ENCODE data around the gene ERFL. TPM values are rescaled to one million over a fixed set of nuclear protein-coding genes. Genes with fewer than 3 reads are reported as not detected.

The ERFL gene
- total and polyA plus RNA-seq, 12 donors: 0.10 TPM; not detected in 11

DNA sequence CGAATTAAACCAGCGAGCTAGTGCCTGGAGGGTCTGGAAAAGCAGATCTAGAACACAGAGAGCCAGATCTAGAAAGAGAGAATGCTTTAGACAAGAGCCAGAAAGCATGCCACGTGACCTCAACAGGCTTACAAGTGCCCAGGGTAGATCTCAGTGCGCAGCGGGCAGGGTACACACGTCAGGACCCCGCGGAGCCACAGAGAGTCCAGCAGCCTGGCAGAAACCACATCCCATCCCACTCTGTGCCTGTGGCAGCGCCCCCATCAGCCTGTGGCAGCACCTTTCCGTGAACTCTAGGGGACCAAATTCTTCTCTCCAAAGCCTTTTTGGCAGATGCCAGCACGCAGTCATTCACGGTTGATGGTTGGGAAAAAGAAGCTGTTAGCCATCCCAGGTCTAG lies 39.3 kb downstream of the ERFL start:
- Histone ChIP-seq H3K27ac (no peak overlapping the region), H3K36me3 (replicated peaks in 1 of 2) (peaks cover 0 to 33% of the 10 kb centered on the region in 2 donors), H3K4me3 (no peak overlapping the region), H3K9me3 (replicated peaks in 1 of 3) (no peaks in the 10 kb centered on the region), H3K27me3 (no peaks in the 10 kb centered on the region), H3K4me1 (replicated peaks in 1 of 2) (peaks cover 0 to 7% of the 10 kb centered on the region in 2 donors)
- TF ChIP-seq CTCF (IDR thresholded peaks at IDR 0.05) (no peak), POLR2A (IDR thresholded peaks at IDR 0.05) (no peak)
- WGBS, 4 donors: 90 to 95% (median 92%) methylated on average over 11 to 12 of the region's 12 CpGs
- intact Hi-C loops (cut with DNase I): loop anchor here in 1 of 2 donors (10.0 kb wide), 1 partner anchor 46 kb away; no protein-coding TSS in a partner anchor
- DNase-seq: no peak

GRCh38 chr19:41887711-41888382 lies 40.4 kb downstream of the ERFL start:
- Histone ChIP-seq H3K27ac (no peak overlapping the region), H3K27me3 (no peaks in the 10 kb centered on the region), H3K4me1 (replicated peaks in 1 of 2) (peaks cover 0 to 13% of the 10 kb centered on the region in 2 donors), H3K36me3 (replicated peaks in 1 of 2) (peaks cover 0 to 31% of the 10 kb centered on the region in 2 donors), H3K4me3 (no peak overlapping the region), H3K9me3 (replicated peaks in 1 of 3) (no peaks in the 10 kb centered on the region)
- WGBS, 4 donors: 67 to 79% (median 72%) methylated on average over 13 to 17 of the region's 17 CpGs
- TF ChIP-seq POLR2A (IDR thresholded peaks at IDR 0.05) (no peak), CTCF (IDR thresholded peaks at IDR 0.05) (no peak)
- intact Hi-C loops (cut with DNase I): loop anchor here in 1 of 2 donors (10.0 kb wide), 1 partner anchor 47 kb away; no protein-coding TSS in a partner anchor
- no peak for DNase-seq

DNA sequence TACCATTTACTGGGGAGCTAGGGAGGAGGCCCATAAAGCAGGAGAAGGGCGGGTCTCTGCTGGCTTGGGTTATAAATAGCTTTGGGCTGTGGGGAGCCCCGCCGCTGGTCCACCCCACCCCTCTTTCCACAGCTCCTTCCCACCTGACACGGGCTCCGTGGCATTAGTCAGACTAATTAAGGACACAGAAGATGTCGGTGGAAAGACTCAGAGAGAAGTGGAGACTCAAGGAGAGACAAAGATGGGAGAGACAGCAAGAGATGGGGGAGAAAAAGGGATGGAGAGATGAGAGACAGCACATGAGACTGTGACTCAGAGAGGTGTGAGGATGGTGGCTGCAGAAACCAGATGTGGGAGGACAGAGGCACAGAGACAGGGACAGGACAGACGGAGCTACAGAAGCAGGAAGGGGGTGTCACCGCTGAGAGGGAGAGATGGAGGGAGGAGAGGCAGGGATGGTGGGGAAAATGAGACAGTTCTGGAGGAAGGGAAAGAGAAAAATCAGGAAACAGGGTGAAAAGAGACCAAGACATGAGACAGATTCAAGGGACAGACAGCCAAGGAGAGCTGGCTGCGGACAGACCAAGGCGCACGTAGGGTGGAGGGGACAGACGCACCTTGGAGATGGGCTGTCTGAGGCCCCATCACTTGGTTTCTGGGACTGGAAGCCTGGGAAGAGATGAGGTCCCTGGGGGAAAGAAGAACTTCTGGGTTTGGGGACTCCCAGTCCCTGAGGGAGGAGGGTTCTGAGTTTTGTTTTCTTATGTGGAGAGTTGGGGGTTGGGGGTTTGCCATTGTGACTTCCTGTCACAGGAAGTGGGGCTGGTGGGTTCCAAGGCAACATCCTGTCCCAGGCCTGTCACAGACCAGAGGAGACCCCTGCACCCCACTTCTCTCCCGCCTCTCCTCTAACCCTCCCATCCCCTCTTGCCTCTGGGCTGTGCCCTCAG lies 41.2 kb downstream of the ERFL start:
- no peaks in the 10 kb centered on the region for H3K9me3 ChIP-seq (replicated peaks in 1 of 3)
- WGBS, 4 donors: 68 to 75% (median 72%) methylated on average over 12 to 13 of the region's 13 CpGs
- TF ChIP-seq POLR2A (IDR thresholded peaks at IDR 0.05): no peak
- TF ChIP-seq CTCF (IDR thresholded peaks at IDR 0.05): no peak
- H3K27me3 ChIP-seq: no peaks in the 10 kb centered on the region
- H3K36me3 ChIP-seq (replicated peaks in 1 of 2): peaks cover 0 to 23% of the 10 kb centered on the region in 2 donors
- H3K27ac ChIP-seq: no peak overlapping the region
- intact Hi-C loops (cut with DNase I): loop anchor here in 1 of 2 donors (10.0 kb wide), 1 partner anchor 48 kb away; no protein-coding TSS in a partner anchor
- DNase-seq: no peak
- no peak overlapping the region for H3K4me3 ChIP-seq
- peaks cover 0 to 13% of the 10 kb centered on the region in 2 donors for H3K4me1 ChIP-seq (replicated peaks in 1 of 2)

All from adrenal gland (tissue), 12 donors.